Upper lobe of left lung (tissue), 6 donors: ENCODE data around the gene MYO1F. TPM values are rescaled to one million over a fixed set of nuclear protein-coding genes. Genes with fewer than 3 reads are reported as not detected.

Experiments
- ATAC-seq, 2 donors: fragments of 200-7000 bp; cut with Tn5 transposase; one replicate each; pipeline ENCODE4 v1.9.1; 2022; ENCODE audit warnings: mild to moderate bottlenecking in 2 of 2, moderate library complexity in 2 of 2; ENCODE audit not compliant: low FRiP score in 2 of 2
- DNase-seq, 2 donors: peaks; one replicate each; pipeline ENCODE4 v3.0.0-alpha.2; 2019 to 2020
- H3K27ac ChIP-seq, 4 donors: fragments of 200-600 bp; sonication (generic); one replicate each; pipeline ENCODE4 v1.5.1; 2016 to 2019
- H3K27me3 ChIP-seq, 4 donors: fragments of 200-600 bp; sonication (generic); one replicate each; pipeline ENCODE4 v1.5.1; 2017 to 2019
- H3K36me3 ChIP-seq, 4 donors: fragments of 200-600 bp; sonication (generic); one replicate each; pipeline ENCODE4 v1.5.1; 2016 to 2019
- H3K4me1 ChIP-seq, 4 donors: fragments of 200-600 bp; sonication (generic); one replicate each; pipeline ENCODE4 v1.5.1; 2018 to 2019
- H3K4me3 ChIP-seq, 4 donors: fragments of 200-600 bp; sonication (generic); one replicate each; pipeline ENCODE4 v1.5.1; 2017 to 2019; ENCODE audit warnings: mild to moderate bottlenecking in 2 of 4, moderate library complexity in 1 of 4
- H3K9me3 ChIP-seq, 4 donors: fragments of 200-600 bp; sonication (generic); one replicate each; pipeline ENCODE4 v1.5.1; 2018 to 2019
- CTCF ChIP-seq, 6 experiments: fragments of 450-650 bp in 4 of 6; fragments of 200-600 bp in 2 of 6; sonication (generic) in 2 of 6; IDR thresholded peaks; one replicate each; pipeline ENCODE4 v1.5.1; 2016 to 2019; ENCODE audit warnings: antibody characterized with exemption in 6 of 6
- EP300 ChIP-seq, 4 donors: sonication (generic); formaldehyde crosslinking; IDR thresholded peaks; one replicate each; pipeline ENCODE4 v1.5.1; 2017; ENCODE audit warnings: antibody characterized with exemption in 4 of 4, control low read depth in 2 of 4
- POLR2A ChIP-seq, 4 donors: fragments of 450-650 bp; IDR thresholded peaks; one replicate each; pipeline ENCODE4 v1.5.1; 2016 to 2017; ENCODE audit warnings: antibody characterized with exemption in 4 of 4, mild to moderate bottlenecking in 2 of 4
- POLR2AphosphoS5 ChIP-seq, 2 donors: sonication (generic); formaldehyde crosslinking; IDR thresholded peaks; one replicate each; pipeline ENCODE4 v1.5.1; 2017; ENCODE audit warnings: antibody characterized with exemption in 2 of 2
- WGBS, 2 donors: methylation state at CpG; one replicate each; pipeline ENCODE4 v1.1.5; 2017 to 2018; 5-methylcytosine and 5-hydroxymethylcytosine counted together
- total RNA-seq, 6 donors: library from RNA; depleted of rRNA in 4 of 6; stranded (reverse); fragments of >200 nt in 4 of 6; gene quantifications; one replicate each; pipeline versions ENCODE4 v1.1.0 to v1.2.1, GENCODE V29; 2016 to 2021
- donor health status: DM: no; HTN: no; CAD: no; lungs with moderate emphysema.
- donor health status: DM: no; HTN: yes; CAD: no; lungs with severe emphysema.

The MYO1F gene
- total RNA-seq, 6 donors from 2014 or later = 47.3 to 246 (median 127) TPM

GRCh38 chr19:8486661-8487136 lies 90.5 kb downstream of the MYO1F start:
- 82 to 84% methylated on average over 13 to 16 of the region's 16 CpGs for WGBS, 2 donors
- Histone ChIP-seq H3K9me3 (no peaks in the 10 kb centered on the region), H3K27ac (peak overlapping the region; percentile 73 to 86 (median 82)), H3K27me3 (no peaks in the 10 kb centered on the region), H3K36me3 (peaks cover 38 to 86% (median 66%) of the 10 kb centered on the region in 4 donors), H3K4me3 (no peak overlapping the region), H3K4me1 (peaks cover 7 to 59% (median 28%) of the 10 kb centered on the region in 4 donors)
- TF ChIP-seq POLR2AphosphoS5 (IDR thresholded peaks at IDR 0.05) = no peak
- TF ChIP-seq CTCF (IDR thresholded peaks at IDR 0.05) = no peak
- no peak for TF ChIP-seq EP300 (IDR thresholded peaks at IDR 0.05)
- no peak for TF ChIP-seq POLR2A (IDR thresholded peaks at IDR 0.05)
- DNase-seq (no peak), ATAC-seq (no peak)

GRCh38 chr19:8485561-8486371 lies 91.5 kb downstream of the MYO1F start:
- H3K4me1 ChIP-seq = peaks cover 15 to 69% (median 37%) of the 10 kb centered on the region in 4 donors

GRCh38 chr19:8484331-8484894 lies 92.8 kb downstream of the MYO1F start:
- 75 to 83% methylated on average over 8 to 18 of the region's 18 CpGs for WGBS, 2 donors
- ATAC-seq (peak; percentile 35 to 64), DNase-seq (peak; percentile 41 to 82)
- Histone ChIP-seq H3K4me3 (no peak overlapping the region), H3K36me3 (peaks cover 38 to 89% (median 59%) of the 10 kb centered on the region in 4 donors), H3K27ac (peak overlapping the region; percentile 30 to 60 (median 54)), H3K4me1 (peaks cover 22 to 75% (median 38%) of the 10 kb centered on the region in 4 donors), H3K27me3 (no peaks in the 10 kb centered on the region), H3K9me3 (no peaks in the 10 kb centered on the region)
- TF ChIP-seq POLR2AphosphoS5 (IDR thresholded peaks at IDR 0.05) (peak in 1 of 2 donors; percentile 7), CTCF (IDR thresholded peaks at IDR 0.05) (no peak)

More at GRCh38 chr19:8485561-8486371, 91.5 kb downstream of the MYO1F start:
- H3K36me3 ChIP-seq = peaks cover 38 to 95% (median 69%) of the 10 kb centered on the region in 4 donors
- no peak overlapping the region for H3K4me3 ChIP-seq
- TF ChIP-seq CTCF (IDR thresholded peaks at IDR 0.05) = no peak
- no peak for TF ChIP-seq POLR2A (IDR thresholded peaks at IDR 0.05)
- no peak for TF ChIP-seq POLR2AphosphoS5 (IDR thresholded peaks at IDR 0.05)
- TF ChIP-seq EP300 (IDR thresholded peaks at IDR 0.05) = no peak
- ATAC-seq (no peak), DNase-seq (peak in 1 of 2 donors; percentile 80)
- H3K9me3 ChIP-seq = no peaks in the 10 kb centered on the region
- 96 to 100% methylated on average over 1 to 52 of the region's 62 CpGs for WGBS, 2 donors
- H3K27ac ChIP-seq = peak overlapping the region in 3 of 4 donors; percentile 81 to 86 (median 83)
- no peaks in the 10 kb centered on the region for H3K27me3 ChIP-seq

- no peak for ATAC-seq
- TF ChIP-seq POLR2AphosphoS5 (IDR thresholded peaks at IDR 0.05) = no peak
- 93 to 94% methylated on average over 8 of the region's 8 CpGs for WGBS, 2 donors
- DNase-seq = no peak
- Histone ChIP-seq H3K4me1 (peaks cover 21 to 81% (median 42%) of the 10 kb centered on the region in 4 donors), H3K27ac (no peak overlapping the region), H3K4me3 (no peak overlapping the region), H3K9me3 (no peaks in the 10 kb centered on the region), H3K36me3 (peaks cover 37 to 85% (median 52%) of the 10 kb centered on the region in 4 donors), H3K27me3 (no peaks in the 10 kb centered on the region)
These were observed 94.1 kb downstream of the MYO1F start for GRCh38 chr19:8483165-8483564.

- WGBS, 2 donors = 90 to 92% methylated on average over 11 of the region's 11 CpGs
- TF ChIP-seq POLR2A (IDR thresholded peaks at IDR 0.05) (no peak), CTCF (IDR thresholded peaks at IDR 0.05) (no peak), POLR2AphosphoS5 (IDR thresholded peaks at IDR 0.05) (no peak), EP300 (IDR thresholded peaks at IDR 0.05) (no peak)
- Histone ChIP-seq H3K9me3 (no peaks in the 10 kb centered on the region), H3K4me3 (no peak overlapping the region), H3K27me3 (no peaks in the 10 kb centered on the region), H3K36me3 (peaks cover 32 to 85% (median 48%) of the 10 kb centered on the region in 4 donors), H3K27ac (no peak overlapping the region), H3K4me1 (peaks cover 19 to 82% (median 42%) of the 10 kb centered on the region in 4 donors)
- DNase-seq = no peak
- no peak for ATAC-seq
These were observed 94.5 kb downstream of the MYO1F start for GRCh38 chr19:8482696-8483095.
